ENCODE results near the gene COX7A2. TPM values are rescaled to one million over a fixed set of nuclear protein-coding genes. Genes with fewer than 3 reads are reported as not detected.

COX7A2 gene, protein sequence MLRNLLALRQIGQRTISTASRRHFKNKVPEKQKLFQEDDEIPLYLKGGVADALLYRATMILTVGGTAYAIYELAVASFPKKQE
- 100 to 1,000 TPM; 276 to 297 (median 291) TPM for polyA plus RNA-seq (ENCODE audit: insufficient read length in 3 of 3)

DNA sequence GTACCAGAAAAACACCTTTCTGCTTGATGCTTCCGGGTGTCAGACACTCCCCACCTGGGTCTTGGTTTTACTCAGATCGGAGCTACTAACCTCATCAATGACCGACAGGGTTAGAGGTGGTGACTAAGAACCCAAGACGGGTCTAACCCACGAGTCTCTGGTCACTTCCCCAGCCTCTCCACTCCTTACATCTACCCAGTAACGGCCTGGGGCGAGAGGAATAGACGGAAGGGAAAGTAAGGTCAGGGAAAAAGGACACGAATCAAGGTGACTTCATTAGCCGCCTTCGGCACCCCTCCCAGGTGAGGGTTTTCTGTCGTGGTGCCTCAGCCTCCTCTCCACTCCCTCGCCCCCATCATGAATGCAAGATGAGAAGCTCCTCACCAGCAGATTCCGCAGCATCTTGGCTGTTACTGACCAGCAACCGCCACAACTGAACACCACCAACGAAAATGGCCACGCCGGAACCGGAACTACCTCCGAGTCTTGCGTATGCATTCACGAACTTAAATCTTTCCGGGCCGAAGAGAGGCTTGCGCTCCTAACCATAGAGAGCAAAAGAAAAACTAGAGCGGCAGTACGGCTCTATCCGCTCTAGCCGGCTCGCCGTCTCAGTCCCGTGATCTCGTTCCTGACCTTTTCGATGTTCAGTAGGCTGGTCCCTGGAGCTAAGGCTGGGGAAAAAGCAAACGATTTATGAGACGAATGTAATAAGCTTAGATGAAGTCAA, at the start of gene COX7A2:
Gene COX7A2 (minus strand): TSS at position 469 of the 730 bp plus-strand sequence. CDS start 67 bp downstream, at position 402.
- DNase-seq (ENCODE audit: low read depth in 3 of 3, low spot score in 2 of 3): peak; percentile 89 to 94 (median 91)

DNA sequence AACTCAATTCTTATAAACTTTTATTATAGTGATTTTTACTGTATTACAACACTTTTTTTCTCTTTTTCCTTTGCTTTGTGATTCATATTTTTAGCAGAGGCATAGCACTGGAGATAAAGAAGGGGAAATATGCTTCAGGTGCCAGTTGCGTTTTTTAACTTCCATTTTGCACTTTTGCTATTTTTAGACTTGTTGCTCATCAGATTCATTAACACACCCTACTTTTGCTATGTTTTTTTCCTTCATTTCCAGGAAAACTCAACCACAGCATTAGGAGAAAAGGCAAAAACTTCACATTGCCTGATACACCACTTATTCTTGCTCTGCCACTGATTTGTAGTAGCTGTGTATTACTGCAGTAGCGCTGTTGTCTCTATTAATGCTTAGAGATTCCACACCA, 49.0 kb upstream of the COX7A2 start:
- DNase-seq (ENCODE audit: low read depth in 3 of 3, low spot score in 2 of 3): no peak

DNA sequence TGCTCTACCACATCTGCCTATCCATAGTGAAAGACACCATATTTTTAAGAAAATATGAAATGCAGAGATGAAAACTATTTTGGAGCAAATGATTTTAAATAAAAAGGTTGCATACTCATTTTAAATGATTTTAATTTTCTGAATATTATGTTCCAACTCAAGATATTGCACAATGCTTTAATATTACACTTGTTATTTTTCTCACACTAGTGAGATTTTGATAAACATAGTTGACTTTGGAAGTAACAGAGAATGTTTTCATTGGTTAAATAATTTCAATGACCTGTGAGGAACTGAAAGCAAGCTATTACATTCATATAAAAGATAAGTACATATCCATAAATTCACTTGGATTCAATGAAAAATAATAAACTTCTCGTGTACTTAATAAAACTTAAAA, 48.1 kb upstream of the COX7A2 start:
- DNase-seq (ENCODE audit: low read depth in 3 of 3, low spot score in 2 of 3): no peak

DNA sequence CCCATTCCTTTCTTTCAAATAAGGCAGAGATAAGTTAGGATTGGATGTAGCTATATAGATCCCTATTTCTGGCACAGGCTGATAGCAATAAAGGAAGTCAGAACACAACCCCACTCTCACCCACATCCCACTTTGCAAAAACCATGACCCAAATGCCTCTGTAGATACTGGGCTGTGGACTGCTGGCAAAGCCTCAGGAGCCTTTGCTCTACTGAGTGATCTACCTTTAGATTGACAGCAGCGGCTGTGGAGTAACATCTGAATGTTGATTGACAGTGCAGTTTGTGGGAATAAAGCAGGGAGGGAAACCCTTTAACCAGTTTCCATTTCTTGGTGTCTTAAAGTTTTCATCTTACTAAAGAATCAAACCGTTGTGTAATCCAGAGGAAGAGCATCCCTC, 47.7 kb upstream of the COX7A2 start:
- no peak for DNase-seq (ENCODE audit: low read depth in 3 of 3, low spot score in 2 of 3)

DNA sequence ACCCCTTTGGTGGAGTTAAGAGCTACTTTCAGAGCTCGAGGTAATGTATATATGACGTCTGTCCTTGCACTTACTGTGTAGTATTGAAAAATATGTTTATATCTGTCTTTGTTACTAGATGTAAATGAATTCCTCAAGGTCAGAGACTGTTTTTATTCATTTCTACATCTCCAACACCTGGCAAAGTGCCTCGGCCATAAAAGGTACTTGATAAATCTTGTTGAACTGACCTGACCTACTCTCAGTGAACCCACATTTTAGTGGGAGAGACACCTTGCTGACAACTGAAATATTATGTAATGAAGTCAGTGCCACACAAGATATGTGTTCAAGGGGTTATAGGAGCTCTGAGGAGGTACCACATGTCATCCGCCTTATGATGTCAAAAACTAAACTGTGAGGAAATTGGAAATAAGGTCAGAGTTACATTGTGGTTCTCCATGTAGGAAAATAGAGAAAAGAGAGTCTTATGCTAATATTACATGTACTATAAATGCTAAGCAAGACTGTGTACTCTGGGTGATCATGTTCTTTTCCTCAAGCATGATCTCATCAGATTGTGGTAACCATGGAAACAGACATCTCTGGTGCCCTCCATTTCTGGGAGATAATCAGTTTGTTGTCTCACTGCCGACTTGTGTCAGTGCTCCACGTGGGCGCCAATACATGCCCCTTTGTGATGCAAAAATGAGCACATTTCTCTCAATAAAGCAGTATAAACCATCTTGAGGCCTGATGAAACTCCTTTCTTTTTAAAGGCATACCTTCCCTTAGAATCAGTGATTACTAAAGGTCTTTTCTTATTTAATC, 46.7 kb upstream of the COX7A2 start:
- no peak for DNase-seq (ENCODE audit: low read depth in 3 of 3, low spot score in 2 of 3)

DNA sequence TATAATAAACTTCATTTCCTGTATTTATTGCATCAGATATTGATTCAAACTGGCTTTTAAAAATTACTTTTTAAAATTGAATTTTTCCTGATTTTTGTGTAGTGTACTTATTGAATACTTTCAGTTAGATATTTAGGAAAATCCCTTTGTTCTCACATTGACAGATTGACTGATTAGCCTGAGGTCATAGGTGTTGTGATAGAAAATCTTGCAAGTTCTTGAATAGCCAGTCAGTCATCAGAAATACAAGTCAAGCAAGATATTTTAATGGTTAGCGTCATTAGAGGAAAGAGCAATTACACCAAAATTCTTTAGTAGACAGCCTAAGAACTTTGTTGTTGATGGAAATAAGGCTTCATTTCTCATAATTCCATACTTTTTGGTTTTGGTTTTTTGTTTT, 44.4 kb upstream of the COX7A2 start:
- DNase-seq (ENCODE audit: low read depth in 3 of 3, low spot score in 2 of 3): no peak

DNA sequence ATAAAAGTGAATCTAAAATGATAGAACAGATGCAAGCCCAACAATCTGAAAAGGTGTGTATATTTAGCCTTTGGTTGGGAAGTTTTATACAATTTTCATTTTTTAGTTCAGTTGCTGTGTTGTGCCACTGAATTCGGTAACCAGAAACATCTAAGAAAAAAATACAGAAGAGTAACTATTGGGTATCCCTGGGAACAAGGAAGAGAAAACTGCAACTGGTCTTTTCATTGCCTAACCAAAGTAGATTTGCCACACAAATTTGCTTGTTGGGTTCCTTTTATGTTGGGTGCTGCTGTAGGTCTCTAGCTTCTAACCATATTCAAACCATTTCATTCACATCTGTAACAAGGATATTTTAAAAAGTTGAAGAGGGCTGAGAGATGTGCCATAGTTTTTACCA, 43.8 kb upstream of the COX7A2 start:
- no peak for DNase-seq (ENCODE audit: low read depth in 3 of 3, low spot score in 2 of 3)

DNA sequence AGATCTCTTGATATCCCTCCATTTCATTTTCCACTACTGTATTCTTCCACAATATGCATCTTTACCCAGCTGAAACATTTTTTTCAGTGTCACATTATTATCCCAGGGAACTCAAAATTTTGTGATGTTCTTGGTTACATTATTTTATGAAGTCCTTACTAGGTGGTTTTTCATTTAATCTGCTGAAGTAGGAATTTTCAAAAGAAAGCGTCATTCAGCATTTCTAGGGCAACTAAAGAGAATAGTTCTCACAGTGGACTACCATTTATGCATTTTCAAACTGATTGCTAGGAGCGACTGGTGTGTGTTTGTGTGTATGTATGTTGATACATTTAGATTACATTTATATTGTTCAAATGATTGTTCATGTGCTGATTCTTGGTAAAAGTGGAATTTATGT, 43.4 kb upstream of the COX7A2 start:
- no peak for DNase-seq (ENCODE audit: low read depth in 3 of 3, low spot score in 2 of 3)

DNA sequence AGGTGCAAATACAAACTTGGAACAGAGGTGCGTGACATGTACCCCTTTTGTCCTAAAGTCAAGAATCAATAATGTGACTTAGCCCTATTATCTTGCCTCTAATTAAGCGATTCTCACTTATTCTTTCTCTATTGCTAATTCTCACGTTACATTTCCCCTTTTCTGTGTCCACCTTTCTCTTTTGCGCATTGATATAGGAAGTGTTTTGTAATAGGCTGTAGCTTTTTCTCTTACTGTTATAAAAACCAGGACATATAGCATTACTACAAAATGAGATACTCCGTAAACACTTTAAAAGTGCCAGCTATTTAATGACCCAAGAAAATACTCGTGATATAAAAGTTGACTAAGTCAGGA, 41.7 kb upstream of the COX7A2 start:
- peak in 1 of 3 donors; percentile 26 for DNase-seq (ENCODE audit: low read depth in 3 of 3, low spot score in 2 of 3)

DNA sequence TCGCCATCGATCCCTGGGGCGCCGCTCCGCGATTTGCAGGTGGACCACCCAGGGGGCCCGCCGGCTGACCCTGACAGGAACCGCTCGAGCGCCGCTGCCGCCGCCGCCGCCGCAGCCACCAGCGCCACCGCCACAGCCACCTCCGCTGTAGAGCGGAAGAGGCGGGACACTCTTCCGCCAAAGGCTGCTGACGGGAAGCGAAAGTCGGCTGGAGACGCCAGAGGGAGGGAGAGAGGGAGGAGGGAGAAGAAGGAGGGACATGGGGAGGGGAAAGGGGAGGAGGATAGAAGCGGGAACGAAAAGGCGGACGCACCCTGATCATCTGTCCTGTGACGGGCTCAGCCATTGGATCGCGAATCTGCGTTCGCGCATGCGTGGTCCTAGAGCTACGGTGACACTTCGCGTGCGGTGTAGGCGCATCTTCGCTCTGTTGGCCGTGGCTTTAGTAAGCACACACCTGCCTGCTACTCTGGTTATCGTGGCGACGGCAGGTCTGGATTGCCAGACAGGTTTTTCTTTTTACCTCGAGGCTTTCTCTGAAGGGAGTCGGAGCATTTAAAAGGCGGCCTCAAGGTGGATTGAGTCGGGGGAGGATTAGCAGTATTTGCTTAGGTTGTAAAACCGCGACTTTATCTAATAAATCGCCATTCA, 41.2 kb upstream of the COX7A2 start, which contains the start of gene TMEM30A:
Gene TMEM30A (minus strand): TSS at position 161 of the 651 bp plus-strand sequence. CDS start 154 bp downstream, at position 7.
- peak; percentile 94 to 97 (median 94) for DNase-seq (ENCODE audit: low read depth in 3 of 3, low spot score in 2 of 3)

DNA sequence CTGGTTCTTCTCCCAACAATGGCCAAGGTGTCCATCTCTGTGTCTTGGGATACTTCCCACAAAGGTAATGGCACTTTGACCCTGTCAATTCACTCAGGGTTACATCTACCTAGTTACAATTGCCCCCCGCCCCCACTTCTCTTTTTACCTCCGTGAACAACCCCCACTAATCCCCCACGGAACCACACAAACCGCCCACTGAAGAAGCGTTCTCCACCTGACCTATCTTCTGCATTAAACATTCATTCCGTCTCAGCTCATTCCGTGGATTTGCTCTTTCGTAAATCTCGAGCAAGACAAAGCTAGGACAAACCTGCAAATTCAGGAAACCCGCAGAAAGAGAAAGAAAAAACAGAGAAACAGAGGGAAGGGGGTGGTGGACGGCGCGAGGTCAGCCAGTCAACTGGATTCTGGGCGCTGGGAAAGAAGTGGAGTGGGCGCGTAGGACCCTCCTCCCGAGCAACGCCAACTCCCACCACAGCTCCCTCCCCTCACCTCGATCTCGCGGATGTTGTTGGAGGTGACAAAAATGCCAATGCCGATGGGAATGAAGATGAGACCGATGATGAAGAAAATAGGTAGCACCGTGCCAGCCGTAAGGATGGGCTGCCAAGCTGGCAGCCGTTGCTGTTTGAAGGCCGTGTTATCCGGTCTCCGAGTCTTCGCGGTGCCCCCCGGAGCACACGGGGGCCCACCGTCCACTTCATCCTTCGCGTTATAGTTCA, 40.5 kb upstream of the COX7A2 start:
- peak in 2 of 3 donors; percentile 35 to 67 for DNase-seq (ENCODE audit: low read depth in 3 of 3, low spot score in 2 of 3)

DNA sequence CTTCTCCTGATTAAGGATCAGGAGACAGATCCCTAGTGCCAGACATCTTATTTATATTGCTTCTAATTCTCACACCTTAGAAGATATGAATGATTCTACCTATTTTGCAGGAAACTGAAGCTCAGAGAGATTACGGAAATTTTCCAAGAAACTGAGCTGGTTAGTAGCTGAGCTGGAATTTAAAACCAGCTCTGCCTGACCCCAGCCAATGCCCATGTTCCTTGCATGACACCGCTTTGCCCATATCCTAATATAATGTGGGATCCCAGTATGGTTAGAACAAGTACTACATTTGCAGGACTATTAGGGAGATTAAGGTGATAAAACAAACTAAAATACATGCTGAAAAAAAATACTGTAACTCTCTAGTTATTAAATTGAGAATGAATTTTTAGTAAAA, 39.1 kb upstream of the COX7A2 start:
- DNase-seq (ENCODE audit: low read depth in 3 of 3, low spot score in 2 of 3): no peak

DNA sequence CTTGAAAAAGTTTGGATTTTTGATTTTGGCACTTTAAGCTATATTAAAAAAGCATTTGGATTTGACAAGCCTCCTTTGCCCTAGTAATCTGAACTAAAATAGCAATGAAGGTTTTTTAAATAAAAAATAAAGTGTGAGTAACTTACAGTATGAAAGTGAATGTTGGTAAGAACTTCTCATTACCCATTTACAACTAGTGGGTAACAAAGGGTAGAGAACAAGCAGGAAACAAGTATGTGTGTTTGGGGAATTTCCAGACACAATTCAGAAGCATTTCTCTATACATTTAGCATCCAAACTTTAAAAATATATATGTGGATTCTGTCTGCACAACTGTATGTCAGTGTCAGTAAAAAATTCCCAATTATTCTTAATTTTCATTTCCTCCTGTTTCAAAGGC, 38.1 kb upstream of the COX7A2 start:
- DNase-seq (ENCODE audit: low read depth in 3 of 3, low spot score in 2 of 3): no peak

DNA sequence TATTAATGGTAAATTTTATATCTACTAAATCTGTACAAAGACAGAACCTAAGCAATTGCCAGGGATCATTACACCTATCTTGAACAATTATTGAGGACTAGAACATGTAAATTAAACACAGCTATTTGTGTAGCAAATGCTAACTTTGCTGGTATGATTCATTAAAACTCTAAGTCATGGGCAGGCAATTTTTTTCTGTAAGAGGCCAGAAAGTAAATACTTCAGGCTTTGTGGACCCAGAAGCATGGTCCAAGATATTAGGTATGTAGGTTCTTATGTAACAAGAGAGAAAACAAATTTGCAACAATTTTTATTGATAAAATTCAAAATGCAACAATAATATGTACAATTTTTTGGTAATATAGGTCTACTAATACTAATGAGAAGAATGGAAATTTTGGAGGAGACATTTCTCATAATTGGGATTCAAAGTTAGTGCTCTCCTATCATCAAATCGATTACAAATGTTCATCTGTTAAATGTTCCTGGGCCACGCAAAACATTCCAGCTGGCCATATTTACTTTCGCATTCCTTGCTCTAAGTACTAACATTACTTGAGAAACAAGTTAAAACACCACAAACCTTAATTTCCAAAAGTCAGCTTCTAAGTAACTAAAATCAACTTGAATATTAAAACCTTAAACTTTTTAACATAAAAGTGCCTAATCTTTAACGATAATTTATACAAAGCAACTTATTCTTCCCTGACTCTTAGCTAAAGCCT, 36.7 kb upstream of the COX7A2 start:
- no peak for DNase-seq (ENCODE audit: low read depth in 3 of 3, low spot score in 2 of 3)

DNA sequence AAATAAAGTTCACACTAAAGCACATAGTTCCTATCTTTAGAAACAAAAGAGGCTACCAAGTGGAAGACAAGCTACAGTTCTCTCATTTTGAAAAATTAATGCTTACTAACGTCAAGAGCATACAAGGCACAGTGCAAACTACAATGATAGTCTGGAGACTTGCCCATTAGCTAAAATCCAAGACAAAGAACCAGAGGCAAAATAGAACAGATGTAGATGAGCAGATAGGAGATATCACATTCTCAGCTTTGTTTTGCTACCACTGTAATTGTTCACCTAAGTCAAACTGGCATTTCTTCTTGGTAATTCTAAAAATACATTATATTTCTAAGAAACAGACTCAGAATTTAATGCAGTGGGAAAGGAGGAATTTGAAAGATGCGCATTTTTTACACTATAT, 35.8 kb upstream of the COX7A2 start:
- DNase-seq (ENCODE audit: low read depth in 3 of 3, low spot score in 2 of 3): no peak

DNA sequence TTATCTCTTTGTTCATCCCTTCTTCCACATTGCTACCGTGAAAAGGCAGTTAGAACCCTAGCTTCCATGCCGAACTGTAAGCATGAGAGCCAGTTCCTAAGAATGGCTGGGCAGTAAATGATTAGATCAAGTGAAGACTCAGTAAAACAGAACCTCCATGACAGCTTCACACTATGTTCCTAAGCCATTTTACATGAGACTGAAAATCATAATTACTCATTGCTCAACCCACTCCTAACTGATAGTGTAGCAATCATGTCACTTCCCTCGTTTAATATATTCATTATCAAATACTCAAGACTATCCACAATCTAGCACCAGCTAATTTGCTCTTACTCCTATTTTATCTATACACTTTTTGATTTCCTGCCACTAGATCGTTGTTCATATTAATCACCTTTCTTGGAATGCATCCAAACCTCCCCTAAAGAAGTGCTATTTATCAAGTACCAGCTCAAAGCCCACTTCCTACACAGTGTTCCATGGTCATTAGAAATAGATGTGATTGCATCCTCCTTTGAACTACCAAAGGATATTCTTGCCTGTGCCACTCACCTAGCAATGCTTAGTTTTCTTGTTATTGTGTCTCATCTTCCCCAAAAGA, 35.0 kb upstream of the COX7A2 start:
- no peak for DNase-seq (ENCODE audit: low read depth in 3 of 3, low spot score in 2 of 3)

DNA sequence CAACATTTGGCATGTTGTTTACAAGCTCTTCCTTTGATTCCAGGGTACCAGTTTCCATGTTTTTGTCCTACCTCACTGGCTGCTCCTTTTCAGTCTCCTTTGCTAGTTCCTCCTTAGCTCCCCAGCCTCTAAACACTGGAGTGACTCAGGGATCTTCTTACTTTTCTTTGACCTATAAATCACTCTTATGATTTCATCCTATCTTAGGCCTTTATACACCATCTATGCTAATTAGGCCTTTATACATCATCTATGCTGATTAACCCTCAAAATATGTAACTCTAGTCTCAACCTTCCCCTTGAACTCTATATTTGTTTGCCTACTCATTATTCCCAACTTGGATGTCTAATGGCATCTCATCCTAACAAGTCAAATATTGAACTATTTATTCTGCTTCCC, 31.5 kb upstream of the COX7A2 start:
- DNase-seq (ENCODE audit: low read depth in 3 of 3, low spot score in 2 of 3): no peak

DNA sequence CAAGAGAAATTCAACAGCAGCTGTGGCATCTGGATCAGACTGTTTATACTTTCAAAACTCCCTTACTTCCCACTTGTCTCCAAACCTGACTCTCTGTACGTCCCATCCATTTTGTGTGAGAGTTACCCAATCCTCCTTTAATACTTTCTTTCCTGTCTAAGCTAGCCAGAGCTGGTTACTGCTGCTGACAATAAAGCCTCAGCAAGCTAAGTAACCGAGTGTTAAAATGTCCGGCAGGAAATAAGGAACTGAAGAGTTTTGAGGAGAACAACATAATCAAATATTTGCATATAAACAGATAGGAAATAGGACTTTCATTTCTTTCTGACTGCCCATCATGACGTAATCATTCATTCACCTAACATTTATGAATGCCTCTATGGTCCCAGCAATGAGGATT, 29.4 kb upstream of the COX7A2 start:
- no peak for DNase-seq (ENCODE audit: low read depth in 3 of 3, low spot score in 2 of 3)

DNA sequence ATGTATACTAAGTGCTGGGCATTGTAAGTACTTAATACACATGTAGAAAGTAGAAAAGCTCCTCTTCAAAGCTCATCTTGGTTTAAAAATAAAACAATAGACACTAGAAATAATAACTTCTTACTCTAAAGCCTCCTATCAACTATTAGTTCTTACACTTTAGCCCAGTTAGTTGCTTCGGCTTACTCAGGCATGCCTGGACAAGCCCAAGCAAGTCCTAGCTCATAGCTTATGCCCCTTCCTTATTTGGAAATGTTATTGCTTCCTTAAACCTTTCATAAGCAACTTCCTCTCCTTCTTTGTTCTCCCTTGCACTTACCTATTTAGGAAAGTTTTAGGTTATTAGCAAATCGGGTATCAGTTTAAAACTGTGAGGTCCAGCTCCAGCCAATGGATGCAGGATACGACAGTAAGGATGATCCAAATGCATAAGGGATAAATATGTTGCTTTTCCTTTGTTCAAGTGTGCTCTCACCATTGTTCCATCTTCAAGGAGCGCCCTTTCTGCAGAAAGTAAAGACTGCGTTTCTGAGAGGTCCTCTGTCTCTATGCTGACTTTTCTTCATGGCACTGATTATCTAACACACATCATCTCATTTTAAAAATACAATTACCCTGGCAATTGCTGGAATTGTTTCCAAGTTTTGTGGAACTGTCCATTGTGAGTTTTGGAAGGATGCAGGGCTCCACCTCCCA, 28.7 kb upstream of the COX7A2 start:
- DNase-seq (ENCODE audit: low read depth in 3 of 3, low spot score in 2 of 3): no peak
